IPS DF 6.9 (cell line): ENCODE data around the gene STOML3.

Experiments
- DNase-seq: peaks from one replicate; pipeline ENCODE4 v3.0.0-alpha.2; 2013; ENCODE audit warnings: low read depth, low spot score
- H3K27ac ChIP-seq: one replicate; pipeline ENCODE4 v1.5.1; 2013; ENCODE audit warnings: low read length, control low read depth
- H3K27me3 ChIP-seq: 2 replicates; pipeline ENCODE4 v1.6.1; 2013; ENCODE audit warnings: mild to moderate bottlenecking, low read length; ENCODE audit not compliant: control insufficient read depth, insufficient read depth
- H3K36me3 ChIP-seq: 2 replicates; pipeline ENCODE4 v1.6.1; 2013; ENCODE audit warnings: low read length; ENCODE audit not compliant: control insufficient read depth, insufficient read depth
- H3K4me1 ChIP-seq: 2 replicates; pipeline ENCODE4 v1.6.1; 2013; ENCODE audit warnings: low read length; ENCODE audit not compliant: control insufficient read depth, insufficient read depth
- H3K4me3 ChIP-seq: 2 replicates; pipeline ENCODE4 v1.5.1; 2013; ENCODE audit warnings: mild to moderate bottlenecking, low read length
- H3K9me3 ChIP-seq: 2 replicates; pipeline ENCODE4 v1.6.1; 2013; ENCODE audit warnings: low read length, inconsistent platforms; ENCODE audit not compliant: control insufficient read depth, insufficient read depth
- WGBS: extraction: QIAGEN DNeasy Blood & Tissue Kit; methylation state at CpG from one replicate; pipeline ENCODE4 v1.1.7; 2013; ENCODE audit warnings: mixed read lengths, missing lambda C conversion rate; ENCODE audit not compliant: insufficient read length, insufficient coverage; 5-methylcytosine and 5-hydroxymethylcytosine counted together

STOML3 gene

GRCh38 chr13:38921081-38921480, 69.5 kb downstream of the STOML3 start:
- Histone ChIP-seq H3K27ac (no peak overlapping the region), H3K36me3 (no peaks in the 10 kb centered on the region), H3K4me1 (no peaks in the 10 kb centered on the region), H3K9me3 (no peaks in the 10 kb centered on the region), H3K27me3 (no peaks in the 10 kb centered on the region), H3K4me3 (no peak overlapping the region)
- WGBS, result no CpG with 5 or more reads among the region's 2 CpGs
- DNase-seq, result no peak
